HG03159 (cell line): ENCODE results near the gene BORCS5.
"Not testable (repeated sequence)": the region's sequence is repeated elsewhere in the genome, so short reads cannot be mapped to it uniquely, and the experiment has no call there.

ENCODE experiments used
- ATAC-seq: cut with Tn5 transposase; IDR thresholded peaks from one replicate; pipeline ENCODE4 v1.9.1; 2021; ENCODE audit warnings: mild to moderate bottlenecking, moderate library complexity; ENCODE audit not compliant: unreplicated experiment

The BORCS5 gene

DNA sequence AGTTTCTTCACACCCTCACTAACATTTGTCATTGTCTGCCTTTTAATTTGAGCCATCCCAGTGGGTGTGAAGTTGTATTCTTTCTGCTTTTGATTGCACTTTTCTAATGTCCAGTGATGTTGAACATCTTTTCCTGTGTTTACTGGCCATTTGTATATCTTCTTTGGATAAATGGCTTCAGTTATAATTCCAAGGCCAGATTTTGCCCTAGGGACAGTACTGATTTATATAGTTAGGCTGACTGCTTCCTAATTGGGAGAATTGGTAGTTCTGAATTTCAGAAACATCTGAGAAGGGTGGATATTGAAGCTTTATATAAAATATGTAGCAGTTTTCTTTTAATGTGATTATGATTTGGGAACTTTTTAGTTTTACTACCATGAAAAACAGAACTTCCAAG is 97.4 kb downstream of the BORCS5 start:
- ATAC-seq, result no peak

DNA sequence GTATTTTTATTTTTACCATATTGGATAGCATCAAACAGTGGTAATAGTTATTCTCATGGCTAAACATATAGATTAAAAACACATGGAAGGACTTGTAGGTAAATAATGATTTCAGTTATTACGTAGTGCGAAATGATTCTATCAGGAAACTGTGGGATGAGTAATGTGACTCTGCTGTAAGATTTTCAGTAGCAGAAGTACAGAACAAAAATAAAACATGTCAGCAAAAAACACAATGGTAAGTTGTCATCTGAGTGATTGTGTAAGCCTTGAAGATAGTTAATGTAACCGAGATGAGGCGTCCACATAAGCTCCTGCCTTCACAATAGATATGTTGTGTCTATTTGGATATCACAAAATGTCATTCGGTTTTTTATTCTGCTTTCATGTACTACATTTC is 99.8 kb downstream of the BORCS5 start:
- no peak for ATAC-seq

GRCh38 chr12:12460935-12461922 is 104.4 kb downstream of the BORCS5 start:
- no peak for ATAC-seq

- ATAC-seq, result no peak
Measured at GRCh38 chr12:12461923-12462315, 105.0 kb downstream of the BORCS5 start.

GRCh38 chr12:12465522-12465921 is 108.6 kb downstream of the BORCS5 start:
- no peak for ATAC-seq

- no peak for ATAC-seq
Measured at GRCh38 chr12:12466157-12466556, 109.3 kb downstream of the BORCS5 start.

GRCh38 chr12:12467264-12467663 is 110.4 kb downstream of the BORCS5 start:
- ATAC-seq, result no peak

DNA sequence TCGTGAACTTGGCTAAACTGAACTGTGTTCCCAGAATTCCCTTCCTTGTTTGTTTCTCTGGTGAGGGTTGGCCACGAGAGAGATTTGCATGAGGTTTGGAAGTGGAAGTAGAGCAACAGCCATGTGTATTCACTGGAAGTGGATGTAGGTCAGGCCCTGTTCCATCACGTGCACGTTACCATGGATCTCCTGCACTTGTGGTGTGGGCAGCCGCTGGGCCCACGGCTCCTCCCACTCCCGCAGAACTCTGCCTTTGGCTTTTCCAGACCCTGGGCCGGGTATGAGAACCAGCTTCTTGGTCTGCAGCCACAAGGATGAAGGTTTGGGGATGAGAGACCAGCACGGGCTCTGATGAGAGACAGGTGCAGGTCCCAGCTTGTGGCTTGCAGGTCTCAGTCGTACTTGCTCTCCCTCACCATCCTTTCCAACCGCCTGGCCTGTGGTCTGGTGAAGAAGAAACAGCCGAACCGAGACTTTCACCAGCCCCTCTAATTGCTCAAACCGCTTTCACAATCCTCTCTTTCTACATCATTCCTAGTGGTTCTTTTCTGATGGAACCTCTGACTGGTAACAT is 110.9 kb downstream of the BORCS5 start:
- ATAC-seq, result no peak

DNA sequence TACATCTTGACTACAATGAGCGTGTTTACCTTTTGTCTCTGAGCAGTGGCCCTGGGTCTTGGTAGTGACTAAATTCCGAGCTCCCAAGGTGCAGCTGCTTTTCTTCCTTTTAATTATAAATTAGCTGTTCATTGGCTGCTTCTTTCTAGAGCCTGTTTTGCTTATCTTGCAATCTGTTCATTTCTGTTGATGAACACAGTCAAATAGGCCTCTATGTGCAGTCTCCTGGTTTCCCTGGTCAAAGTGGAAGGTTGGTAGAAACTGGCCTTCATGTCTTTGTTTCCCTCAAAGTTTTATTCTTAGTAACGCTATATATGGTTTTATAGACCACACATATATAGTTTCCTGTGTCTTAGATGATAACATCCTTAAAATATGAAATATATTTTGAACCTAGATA is 111.7 kb downstream of the BORCS5 start:
- no peak for ATAC-seq

DNA sequence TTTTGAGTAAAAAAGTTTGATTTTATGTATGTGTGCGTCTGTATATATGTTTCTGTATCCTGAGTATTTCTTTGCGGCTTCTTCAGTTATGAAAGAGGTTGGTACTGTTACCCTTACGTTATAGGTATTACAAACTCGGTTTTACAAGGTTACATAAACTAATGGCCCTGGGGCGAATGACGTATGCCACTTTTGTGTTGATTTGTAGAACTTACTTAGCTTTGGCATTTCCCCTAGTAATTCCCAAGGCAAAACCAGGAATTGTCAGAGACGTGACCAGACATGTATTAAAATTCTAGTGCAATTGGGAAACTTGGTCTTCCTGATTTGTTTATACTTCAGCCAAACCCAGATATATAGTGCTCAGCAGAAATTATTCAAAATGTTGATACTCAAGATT is 112.5 kb downstream of the BORCS5 start:
- no peak for ATAC-seq

DNA sequence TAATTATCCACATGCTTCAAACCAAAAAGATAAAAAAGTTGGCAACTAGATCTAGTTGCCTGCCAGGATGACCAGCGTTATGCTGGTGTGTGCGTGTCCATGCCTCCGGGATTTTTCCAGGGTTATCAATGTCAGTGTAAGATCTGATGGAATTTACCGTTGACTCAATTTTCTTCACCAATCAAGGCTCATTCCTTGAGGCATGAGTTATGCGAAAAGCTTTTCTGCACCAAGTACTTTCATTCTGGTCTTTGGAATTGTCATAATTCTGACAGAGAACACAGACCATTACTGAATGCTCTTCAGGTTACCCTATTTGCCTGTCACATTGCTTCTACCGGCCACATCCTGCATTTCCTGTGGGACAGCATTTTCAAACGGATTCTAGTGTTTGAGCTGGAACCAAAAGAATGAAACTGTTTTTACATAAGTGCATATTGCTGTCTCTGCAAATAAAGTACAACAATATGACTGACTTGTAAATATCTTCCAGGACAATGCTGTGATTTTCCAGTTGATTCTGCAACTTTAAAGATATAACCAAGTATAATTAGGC is 114.0 kb downstream of the BORCS5 start:
- ATAC-seq, result no peak

- not testable (repeated sequence) for ATAC-seq
Measured at GRCh38 chr12:12471982-12472961, 115.4 kb downstream of the BORCS5 start.

DNA sequence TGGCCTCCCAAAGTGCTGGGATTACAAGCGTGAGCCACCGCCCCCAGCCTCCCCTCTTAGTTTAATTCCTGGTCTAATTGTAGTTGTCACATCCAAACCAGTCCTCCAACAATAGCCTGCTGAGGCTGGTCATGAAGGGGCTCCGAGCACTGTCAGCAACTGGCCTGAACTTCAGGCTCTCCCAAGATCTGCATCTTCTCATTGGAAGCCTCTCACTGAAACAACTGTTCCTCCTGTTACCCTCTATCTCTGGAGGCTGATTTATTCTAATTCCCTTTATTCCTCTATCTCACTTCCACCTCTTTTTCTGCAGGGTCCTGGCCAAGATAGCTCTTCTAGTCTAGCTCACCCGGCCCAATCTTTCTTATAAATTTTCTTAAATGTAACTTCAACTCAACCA is 116.3 kb downstream of the BORCS5 start:
- no peak for ATAC-seq

GRCh38 chr12:12474471-12474928 is 117.6 kb downstream of the BORCS5 start:
- peak; percentile 30 for ATAC-seq

GRCh38 chr12:12474931-12475795 is 118.3 kb downstream of the BORCS5 start:
- ATAC-seq, result peak; percentile 92

GRCh38 chr12:12476857-12477531 is 120.1 kb downstream of the BORCS5 start:
- no peak for ATAC-seq

DNA sequence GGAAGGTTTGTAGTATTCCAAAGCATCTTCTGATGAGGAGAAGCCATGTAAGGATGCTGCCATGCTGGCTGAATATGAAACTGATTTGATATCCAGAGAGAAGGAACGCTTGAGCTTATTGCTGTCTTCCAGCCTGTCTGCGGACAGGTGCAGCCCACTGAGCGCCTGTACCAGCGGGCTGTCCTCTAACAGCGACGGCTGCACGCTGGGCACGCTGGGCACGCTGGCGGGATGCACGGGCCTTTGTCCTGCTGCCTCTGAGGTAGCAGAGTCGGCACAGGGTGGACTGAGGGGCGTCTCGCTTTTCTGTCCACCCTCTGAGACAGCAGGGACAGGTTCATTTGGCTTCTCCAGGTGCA is 120.6 kb downstream of the BORCS5 start:
- ATAC-seq, result no peak

- no peak for ATAC-seq
Measured at GRCh38 chr12:12480074-12480473, 123.2 kb downstream of the BORCS5 start.

DNA sequence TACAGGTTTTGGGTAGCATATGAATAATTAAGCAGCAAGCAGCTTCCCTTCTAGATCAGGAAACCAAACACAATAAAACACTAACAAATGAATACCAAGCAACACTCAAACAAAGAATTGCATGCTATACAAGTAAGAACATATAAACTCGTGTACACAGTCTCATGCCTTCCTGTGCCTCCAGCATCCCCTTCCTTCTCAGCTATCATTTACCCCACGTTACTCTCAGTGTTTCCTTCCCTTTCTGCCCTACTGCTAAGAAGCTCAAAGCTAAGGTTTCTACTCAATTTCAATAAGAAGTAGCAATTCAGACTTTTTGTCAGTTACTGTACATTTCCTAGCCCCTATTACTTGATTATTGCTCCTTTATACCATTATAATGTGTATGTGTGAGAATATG is 124.8 kb downstream of the BORCS5 start:
- ATAC-seq, result no peak
